ENCODE measurements around the gene THOC2.

GRCh38 chrX:123600181-123600580 is 132.7 kb downstream of the THOC2 start:
- no peak for TF ChIP-seq POLR2A (IDR thresholded peaks at IDR 0.05)
- TF ChIP-seq, protein P1, sequence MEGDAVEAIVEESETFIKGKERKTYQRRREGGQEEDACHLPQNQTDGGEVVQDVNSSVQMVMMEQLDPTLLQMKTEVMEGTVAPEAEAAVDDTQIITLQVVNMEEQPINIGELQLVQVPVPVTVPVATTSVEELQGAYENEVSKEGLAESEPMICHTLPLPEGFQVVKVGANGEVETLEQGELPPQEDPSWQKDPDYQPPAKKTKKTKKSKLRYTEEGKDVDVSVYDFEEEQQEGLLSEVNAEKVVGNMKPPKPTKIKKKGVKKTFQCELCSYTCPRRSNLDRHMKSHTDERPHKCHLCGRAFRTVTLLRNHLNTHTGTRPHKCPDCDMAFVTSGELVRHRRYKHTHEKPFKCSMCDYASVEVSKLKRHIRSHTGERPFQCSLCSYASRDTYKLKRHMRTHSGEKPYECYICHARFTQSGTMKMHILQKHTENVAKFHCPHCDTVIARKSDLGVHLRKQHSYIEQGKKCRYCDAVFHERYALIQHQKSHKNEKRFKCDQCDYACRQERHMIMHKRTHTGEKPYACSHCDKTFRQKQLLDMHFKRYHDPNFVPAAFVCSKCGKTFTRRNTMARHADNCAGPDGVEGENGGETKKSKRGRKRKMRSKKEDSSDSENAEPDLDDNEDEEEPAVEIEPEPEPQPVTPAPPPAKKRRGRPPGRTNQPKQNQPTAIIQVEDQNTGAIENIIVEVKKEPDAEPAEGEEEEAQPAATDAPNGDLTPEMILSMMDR (IDR thresholded peaks at IDR 0.05), result no peak
